Measurements from ENCODE around the gene C5. TPM values are rescaled to one million over a fixed set of nuclear protein-coding genes. Genes with fewer than 3 reads are reported as not detected.
"Not testable (repeated sequence)": the region's sequence is repeated elsewhere in the genome, so short reads cannot be mapped to it uniquely, and the experiment has no call there.

C5 gene
- total RNA-seq, 1 experiment from 2014 or later: 1.1 TPM

DNA sequence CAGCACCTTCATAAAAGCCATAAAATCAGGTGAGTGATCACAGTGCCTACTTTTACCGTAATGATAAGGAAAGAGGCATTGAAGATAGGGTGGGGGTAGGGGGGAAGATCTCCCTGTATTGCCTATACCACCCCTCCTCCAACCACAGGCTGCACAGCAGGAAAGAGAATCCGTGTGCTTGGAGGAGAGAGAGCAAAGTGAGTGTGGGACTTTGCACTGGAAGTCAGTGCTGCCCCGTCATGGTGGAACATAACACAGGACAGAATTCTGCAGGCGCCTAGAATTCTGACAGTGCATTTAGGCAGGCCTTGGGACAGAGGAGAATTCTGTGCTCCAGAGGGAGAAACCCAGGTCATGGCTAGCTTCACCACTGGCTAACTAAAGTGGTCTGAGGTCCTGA is 3.5 kb upstream of the C5 start:
- no peak for DNase-seq (ENCODE audit: low read depth)

- DNase-seq (ENCODE audit: low read depth): no peak
Observed at GRCh38 chr9:121048618-121049017, 1.5 kb downstream of the C5 start.

- no peak for DNase-seq (ENCODE audit: low read depth)
Observed at GRCh38 chr9:121048175-121048574, 1.9 kb downstream of the C5 start.

GRCh38 chr9:121038804-121039203 is 11.3 kb downstream of the C5 start:
- no peak for DNase-seq (ENCODE audit: low read depth)

DNA sequence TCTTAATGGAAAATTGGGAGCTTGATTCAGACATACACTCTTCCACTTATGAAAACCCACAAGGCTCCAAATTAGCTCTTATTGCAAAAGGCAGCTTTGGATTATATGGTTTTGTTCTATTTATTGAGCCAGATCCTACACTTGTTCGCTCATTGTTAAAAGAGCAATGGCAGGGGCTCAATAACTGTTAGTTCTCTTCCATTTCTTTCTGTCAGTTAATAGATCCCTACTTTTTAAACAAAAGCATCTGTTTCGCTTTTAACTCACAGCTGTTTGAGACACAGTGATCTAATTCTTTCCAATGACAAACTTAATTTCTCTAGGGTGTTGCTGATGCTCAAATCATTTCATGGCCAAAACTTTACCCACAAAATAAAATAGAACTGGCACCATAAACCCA is 11.7 kb downstream of the C5 start:
- DNase-seq (ENCODE audit: low read depth): no peak

DNA sequence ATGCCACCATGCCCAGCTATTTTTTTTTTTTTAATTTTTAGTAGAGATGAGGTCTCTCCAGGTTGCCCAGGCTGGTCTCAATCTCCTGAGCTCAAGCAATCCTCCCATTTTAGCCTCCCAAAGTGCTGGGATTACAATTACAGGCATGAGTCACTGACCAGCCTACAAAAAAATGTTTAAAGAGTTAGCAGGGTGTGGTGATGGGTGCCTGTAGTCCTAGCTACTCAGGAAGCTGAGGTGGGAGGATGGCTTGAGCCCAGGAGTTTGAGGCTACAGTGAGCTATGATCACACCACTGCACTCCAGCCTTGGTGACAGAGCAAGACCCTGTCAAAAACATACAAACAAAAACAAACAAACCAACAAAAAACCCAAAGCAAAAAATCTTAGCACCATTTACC is 14.4 kb downstream of the C5 start:
- DNase-seq (ENCODE audit: low read depth): peak; percentile 79

DNA sequence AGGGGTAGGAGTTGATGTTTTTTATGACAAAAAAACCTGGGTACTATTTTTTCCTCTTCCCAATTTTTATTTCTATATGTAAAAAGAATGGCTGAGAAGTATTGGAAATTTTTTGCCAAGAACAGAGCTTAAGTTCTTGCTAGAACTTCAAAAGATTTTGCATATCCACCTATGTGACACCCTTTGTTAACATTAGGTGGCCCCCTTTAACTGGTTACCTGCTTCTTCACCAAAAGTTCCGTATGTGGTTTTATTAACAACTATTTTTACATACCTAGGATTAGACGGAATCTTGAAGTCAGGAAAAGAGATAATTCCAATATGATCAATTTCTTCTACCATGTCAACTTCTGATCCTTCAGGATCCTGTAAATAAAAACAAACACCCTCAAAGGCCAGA is 15.5 kb downstream of the C5 start:
- no peak for DNase-seq (ENCODE audit: low read depth)

- DNase-seq (ENCODE audit: low read depth): no peak
Observed at GRCh38 chr9:121029469-121029868, 20.6 kb downstream of the C5 start.

DNA sequence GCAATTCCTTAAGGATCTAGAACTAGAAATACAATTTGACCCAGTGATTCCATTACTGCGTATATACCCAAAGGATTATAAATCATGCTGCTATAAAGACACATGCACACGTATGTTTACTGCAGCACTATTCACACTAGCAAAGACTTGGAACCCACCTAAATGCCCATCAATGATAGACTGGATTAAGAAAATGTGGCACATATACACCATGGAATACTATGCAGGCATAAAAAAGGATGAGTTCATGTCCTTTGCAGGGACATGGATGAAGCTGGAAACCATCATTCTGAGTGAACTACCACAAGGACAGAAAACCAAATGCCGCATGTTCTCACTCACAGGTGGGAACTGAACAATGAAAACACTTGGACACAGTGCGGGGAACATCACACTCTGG is 21.8 kb downstream of the C5 start:
- DNase-seq (ENCODE audit: low read depth): not testable (repeated sequence)

GRCh38 chr9:121026768-121027167 is 23.3 kb downstream of the C5 start:
- no peak for DNase-seq (ENCODE audit: low read depth)

DNA sequence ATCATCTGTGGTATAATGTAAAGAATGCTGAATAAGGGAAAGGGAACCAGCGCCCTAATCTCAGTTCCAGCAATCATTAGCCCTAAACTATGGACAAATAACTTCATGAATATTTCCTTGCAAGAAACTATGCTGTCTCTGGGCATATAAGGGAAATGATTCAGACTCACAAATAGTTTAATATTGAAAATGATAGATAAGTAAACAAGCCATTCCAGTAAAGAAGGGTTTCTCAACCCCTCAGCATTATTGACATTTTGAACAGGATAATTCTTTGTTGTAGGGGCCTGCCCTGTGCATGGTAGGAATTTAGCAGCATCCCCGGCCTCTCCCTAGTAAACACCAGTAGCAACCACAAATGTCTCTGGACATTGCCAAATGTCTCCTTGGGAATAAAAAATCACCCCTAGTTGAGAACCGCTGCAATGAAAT is 23.8 kb downstream of the C5 start:
- DNase-seq (ENCODE audit: low read depth): no peak

DNA sequence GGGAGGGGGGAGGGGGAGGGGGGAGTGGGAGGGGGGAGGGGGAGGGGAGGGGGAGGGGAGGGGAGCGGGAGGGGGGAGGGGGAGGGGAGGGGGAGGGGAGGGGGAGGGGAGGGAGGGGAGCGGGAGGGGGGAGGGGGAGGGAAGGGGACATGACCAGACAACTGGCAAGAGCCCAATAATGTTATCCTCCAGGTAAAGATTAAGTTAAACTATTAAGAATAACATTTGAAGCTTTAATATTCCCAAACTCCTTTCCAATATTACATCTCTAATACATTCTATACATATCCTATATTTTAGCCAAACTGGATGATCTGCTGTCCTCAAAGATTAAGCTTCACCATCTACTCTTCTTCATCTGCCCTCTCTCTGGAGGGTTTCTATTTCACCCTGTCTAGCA is 25.8 kb downstream of the C5 start:
- DNase-seq (ENCODE audit: low read depth): no peak

- no peak for DNase-seq (ENCODE audit: low read depth)
Observed at GRCh38 chr9:121023064-121023463, 27.0 kb downstream of the C5 start.

DNA sequence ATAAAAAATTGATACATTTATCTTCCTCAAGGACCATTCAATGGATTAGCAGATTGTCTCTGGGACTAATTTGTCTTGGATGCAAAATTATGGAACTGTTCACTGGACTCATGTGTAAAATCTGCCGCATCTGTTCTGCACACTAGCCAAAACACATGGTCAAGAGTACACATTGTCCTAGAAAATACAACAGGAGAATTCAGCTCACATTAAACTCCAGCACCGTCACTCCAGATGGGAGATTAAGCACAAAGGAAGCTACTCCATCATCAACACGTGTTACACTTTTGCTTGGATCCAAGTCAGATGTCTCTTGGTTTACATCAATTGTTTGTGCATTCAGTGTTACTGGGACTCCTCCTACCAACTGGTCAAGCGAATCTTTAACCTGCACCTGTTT is 28.8 kb downstream of the C5 start:
- DNase-seq (ENCODE audit: low read depth): no peak

- DNase-seq (ENCODE audit: low read depth): no peak
Observed at GRCh38 chr9:121019273-121019672, 30.8 kb downstream of the C5 start.

- no peak for DNase-seq (ENCODE audit: low read depth)
Observed at GRCh38 chr9:121013911-121014310, 36.2 kb downstream of the C5 start.

DNA sequence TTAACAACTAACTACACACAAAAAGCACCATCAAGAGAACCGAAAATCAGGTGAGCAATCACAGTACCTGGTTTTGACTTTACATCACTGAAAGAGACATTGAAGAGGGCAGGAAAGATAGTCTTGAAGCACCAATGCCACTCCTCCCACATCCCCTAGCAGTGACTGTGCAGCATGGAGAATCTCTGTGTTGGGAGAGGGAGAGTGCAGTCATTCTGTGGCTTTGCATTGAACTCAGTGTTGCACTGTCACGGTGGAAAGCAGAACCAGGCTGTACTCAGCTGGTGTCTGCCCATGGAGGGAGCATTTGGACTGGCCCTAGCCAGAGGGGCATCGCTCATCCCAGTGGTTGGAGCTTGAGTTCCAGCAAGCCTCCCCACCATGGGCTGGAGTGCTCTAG is 40.4 kb downstream of the C5 start:
- no peak for DNase-seq (ENCODE audit: low read depth)

GRCh38 chr9:120999317-120999716 is 50.8 kb downstream of the C5 start:
- DNase-seq (ENCODE audit: low read depth): no peak

GRCh38 chr9:120998111-120998510 is 52.0 kb downstream of the C5 start:
- DNase-seq (ENCODE audit: low read depth): no peak

DNA sequence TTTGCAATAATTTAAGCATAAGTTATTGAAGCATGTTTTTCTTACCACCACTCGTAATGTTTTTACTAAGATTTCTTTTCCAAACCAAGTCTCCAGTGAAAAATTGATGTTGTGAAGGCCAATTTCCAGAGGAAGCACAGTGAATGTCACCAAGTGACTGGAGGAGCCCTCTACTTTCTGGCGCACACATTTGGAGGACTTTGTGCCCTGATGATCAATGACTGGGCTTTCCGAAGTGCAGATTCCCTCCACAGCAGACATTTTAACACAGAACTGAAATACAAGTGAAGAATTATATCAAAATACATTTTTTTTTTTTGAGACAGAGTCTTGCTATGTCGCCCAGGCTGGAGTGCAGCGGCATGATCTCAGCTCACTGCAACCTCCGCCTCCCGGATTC is 52.6 kb downstream of the C5 start:
- no peak for DNase-seq (ENCODE audit: low read depth)

GRCh38 chr9:120996409-120996808 is 53.7 kb downstream of the C5 start:
- no peak for DNase-seq (ENCODE audit: low read depth)

DNA sequence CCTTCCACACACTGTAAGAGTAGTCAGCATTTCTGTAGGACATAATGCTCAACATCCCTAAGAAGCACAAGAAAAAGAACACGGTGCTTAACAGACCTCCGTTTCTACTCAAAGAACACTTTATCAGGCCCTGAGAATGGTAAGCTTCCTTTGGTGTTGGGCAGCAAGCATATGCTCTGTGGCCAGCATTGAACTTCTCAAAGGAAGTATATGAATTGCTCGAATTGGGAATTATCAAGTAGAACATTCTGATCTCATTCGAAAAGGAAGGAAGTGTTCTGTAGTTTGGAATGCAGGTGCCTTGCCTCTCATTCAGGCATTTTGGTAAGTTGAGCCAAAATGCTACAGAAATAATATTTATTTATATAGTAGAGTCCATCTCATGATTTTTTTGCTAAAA is 61.0 kb downstream of the C5 start:
- DNase-seq (ENCODE audit: low read depth): no peak

GRCh38 chr9:120985819-120986222 is 64.3 kb downstream of the C5 start:
- peak; percentile 40 for DNase-seq (ENCODE audit: low read depth)

- no peak for DNase-seq (ENCODE audit: low read depth)
Observed at GRCh38 chr9:120983259-120983837, 66.7 kb downstream of the C5 start.
